Keratinocyte (primary cell): ENCODE results near the gene APBB1IP. TPM values are rescaled to one million over a fixed set of nuclear protein-coding genes. Genes with fewer than 3 reads are reported as not detected.
"Not testable (repeated sequence)": the region's sequence is repeated elsewhere in the genome, so short reads cannot be mapped to it uniquely, and the experiment has no call there.

Experiments used
- DNase-seq: peaks from one replicate; pipeline ENCODE4 v3.0.0-alpha.2; 2011; ENCODE audit warnings: low read depth, missing footprints, low spot score
- FAIRE-seq: peaks from 2 replicates; lab custom pipeline; 2011; peaks lifted over from hg19 to GRCh38; lab: Jason Lieb, UNC
- H2AFZ ChIP-seq: 2 replicates; pipeline ENCODE4 v1.6.0; 2012; ENCODE audit warnings: low read length, control low read depth, inconsistent platforms; ENCODE audit not compliant: control insufficient read depth
- H3K27ac ChIP-seq: 2 replicates; pipeline ENCODE4 v1.5.1; 2011; ENCODE audit warnings: low read length; ENCODE audit not compliant: control insufficient read depth, insufficient read depth
- H3K27me3 ChIP-seq: 3 replicates; pipeline ENCODE4 v1.6.0; 2011; ENCODE audit warnings: low read length; ENCODE audit not compliant: control insufficient read depth, insufficient read depth; ENCODE audit errors: extremely low read depth
- H3K36me3 ChIP-seq, 2 experiments: 2 replicates in 1 of 2; 3 replicates in 1 of 2; pipeline ENCODE4 v1.5.1; 2011; ENCODE audit warnings: low read length in 2 of 2, mild to moderate bottlenecking in 1 of 2; ENCODE audit not compliant: control insufficient read depth in 2 of 2, insufficient read depth in 2 of 2; ENCODE audit errors: extremely low read depth in 1 of 2
- H3K4me1 ChIP-seq: 3 replicates; pipeline ENCODE4 v1.5.1; 2011; ENCODE audit warnings: low read length; ENCODE audit not compliant: control insufficient read depth, insufficient read depth; ENCODE audit errors: extremely low read depth
- H3K4me2 ChIP-seq: 3 replicates; pipeline ENCODE4 v1.6.0; 2011; ENCODE audit warnings: low read depth, low read length; ENCODE audit not compliant: control insufficient read depth, insufficient read depth; ENCODE audit errors: extremely low read depth
- H3K4me3 ChIP-seq, 3 experiments: fragments of 200-600 bp in 1 of 3; sonication (generic) in 1 of 3; 2 replicates in 2 of 3; 3 replicates in 1 of 3; pipeline ENCODE4 v1.5.1; 2011 to 2016; ENCODE audit warnings: low read length in 3 of 3, mild to moderate bottlenecking in 3 of 3, control low read depth in 2 of 3, inconsistent platforms in 1 of 3, low read depth in 1 of 3, mixed read lengths in 1 of 3, mixed run types in 1 of 3, moderate library complexity in 1 of 3; ENCODE audit not compliant: control insufficient read depth in 2 of 3, insufficient read depth in 2 of 3; ENCODE audit errors: extremely low read depth in 1 of 3
- H3K79me2 ChIP-seq: 2 replicates; pipeline ENCODE4 v1.6.0; 2012; ENCODE audit warnings: low read length; ENCODE audit not compliant: control insufficient read depth, insufficient read depth
- H3K9ac ChIP-seq: 3 replicates; pipeline ENCODE4 v1.6.0; 2011; ENCODE audit warnings: low read length; ENCODE audit not compliant: control insufficient read depth, insufficient read depth; ENCODE audit errors: extremely low read depth
- H3K9me1 ChIP-seq: 3 replicates; pipeline ENCODE4 v1.6.0; 2011; ENCODE audit warnings: low read length; ENCODE audit not compliant: control insufficient read depth, insufficient read depth; ENCODE audit errors: extremely low read depth
- H3K9me3 ChIP-seq: 2 replicates; pipeline ENCODE4 v1.5.1; 2012; ENCODE audit warnings: low read depth, low read length; ENCODE audit not compliant: control insufficient read depth
- H4K20me1 ChIP-seq: 3 replicates; pipeline ENCODE4 v1.6.0; 2011; ENCODE audit warnings: low read length; ENCODE audit not compliant: control insufficient read depth, insufficient read depth; ENCODE audit errors: extremely low read depth
- CTCF ChIP-seq, 3 experiments: IDR thresholded peaks in 1 of 3; conservative IDR thresholded peaks in 1 of 3; optimal IDR thresholded peaks in 1 of 3; 2 replicates in 2 of 3; 3 replicates in 1 of 3; pipeline versions ENCODE3 to v1.5.1; 2011; ENCODE audit warnings: low read length in 3 of 3, mild to moderate bottlenecking in 3 of 3, moderate library complexity in 2 of 3, control low read depth in 1 of 3, inconsistent platforms in 1 of 3; ENCODE audit not compliant: insufficient read depth in 2 of 3; ENCODE audit errors: extremely low read depth in 1 of 3
- EZH2 ChIP-seq: IDR thresholded peaks from one replicate; pipeline ENCODE4 v1.6.1; 2012; ENCODE audit warnings: inconsistent platforms, mild to moderate bottlenecking, low read length, moderate library complexity
- dilution Hi-C: fragments of 300-500 bp; cut with MboI; formaldehyde crosslinking; loops from one replicate; pipeline ENCODE4 v1.7.0; 2020; ENCODE audit warnings: low sequenced_read_pairs; ENCODE audit not compliant: extremely low pct_ligation_motif_present
- polyA plus RNA-seq, 5 experiments: library from polyadenylated mRNA; depleted of rRNA in 3 of 5; stranded (reverse) in 3 of 5; stranded (forward) in 1 of 5; unstranded in 1 of 5; fragments of >200 nt; gene quantifications; 1 replicate in 1 of 5; 2 replicates in 3 of 5; 3 replicates in 1 of 5; pipeline versions ENCODE4 v1.2.1 to v1.2.3, GENCODE V29; 2011 to 2012; ENCODE audit warnings: missing spikeins in 2 of 5, low read depth in 1 of 5, low replicate concordance in 1 of 5

The APBB1IP gene
- polyA plus RNA-seq, 1 donor (not counting 4 experiments of a cell fraction or from before 2014, with no cell fraction given): not detected

GRCh38 chr10:26474026-26474425, 35.9 kb downstream of the APBB1IP start:
- TF ChIP-seq EZH2 (no peak), CTCF (optimal IDR thresholded peaks at IDR 0.05 in 1 of 3, IDR thresholded peaks at IDR 0.05 in 1 of 3, conservative IDR thresholded peaks at IDR 0.05 in 1 of 3; ENCODE audit: extremely low read depth in 1 of 3, insufficient read depth in 2 of 3, low read length in 3 of 3) (no peak)
- no peaks in the 10 kb centered on the region for H3K79me2 ChIP-seq
- H2AFZ ChIP-seq: no peak overlapping the region
- H3K9me1 ChIP-seq: no peaks in the 10 kb centered on the region
- no peak overlapping the region for H3K27ac ChIP-seq
- dilution Hi-C loops: no loop called here
- H3K36me3 ChIP-seq: no peaks in the 10 kb centered on the region
- H3K9me3 ChIP-seq: no peaks in the 10 kb centered on the region
- FAIRE-seq: no peak
- no peak overlapping the region for H3K4me3 ChIP-seq
- H4K20me1 ChIP-seq: no peaks in the 10 kb centered on the region
- H3K4me1 ChIP-seq: no peaks in the 10 kb centered on the region
- H3K27me3 ChIP-seq: no peaks in the 10 kb centered on the region
- no peak overlapping the region for H3K4me2 ChIP-seq
- no peak for DNase-seq
- H3K9ac ChIP-seq: no peak overlapping the region

DNA sequence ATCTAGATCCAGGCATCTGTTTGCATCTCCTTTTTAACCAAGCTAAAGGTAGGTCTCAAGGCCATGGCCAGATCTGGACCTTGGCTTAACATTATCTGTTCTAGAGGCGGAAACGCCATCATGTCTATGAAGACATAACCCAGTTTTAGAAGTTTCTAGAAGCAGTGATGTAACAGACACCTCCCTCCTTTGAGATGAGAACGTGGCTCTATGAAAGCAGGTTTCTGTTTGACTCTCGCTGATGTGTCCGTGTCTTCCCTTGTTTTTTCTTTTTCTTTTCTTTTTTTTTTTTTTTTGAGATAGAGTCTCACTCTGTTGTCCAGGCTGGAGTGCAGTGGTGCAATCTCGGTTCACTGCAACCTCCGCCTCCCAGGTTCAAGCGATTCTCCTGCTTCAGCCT, 36.7 kb downstream of the APBB1IP start:
- DNase-seq, H3K36me3 ChIP-seq, FAIRE-seq, H3K79me2 ChIP-seq, H2AFZ ChIP-seq, H3K4me3 ChIP-seq, dilution Hi-C loops, H3K9me1 ChIP-seq, H3K27me3 ChIP-seq, H3K4me2 ChIP-seq, H3K9me3 ChIP-seq, H3K27ac ChIP-seq, H3K9ac ChIP-seq, H4K20me1 ChIP-seq, H3K4me1 ChIP-seq: not testable (repeated sequence)

DNA sequence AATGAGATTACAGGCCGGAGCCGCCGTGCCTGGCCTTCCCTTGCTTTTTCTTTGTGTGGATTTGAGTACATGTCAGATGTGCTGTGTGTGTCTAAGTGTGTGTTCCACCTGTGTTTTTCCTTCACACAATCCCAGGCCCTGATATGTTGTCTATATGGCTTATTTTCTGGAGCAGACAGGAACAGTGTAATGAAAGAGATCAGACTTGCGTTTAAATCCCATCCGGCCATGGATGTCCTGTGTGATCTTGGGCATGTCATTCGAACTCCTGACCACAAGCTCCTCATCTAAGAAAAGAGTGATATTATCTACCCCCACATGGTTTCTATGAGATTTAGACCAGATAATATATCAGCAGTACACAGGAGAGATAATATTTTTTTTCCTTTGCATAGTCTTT, 37.2 kb downstream of the APBB1IP start:
- DNase-seq (no peak), FAIRE-seq (no peak)
- no peaks in the 10 kb centered on the region for H3K4me1 ChIP-seq
- no peak overlapping the region for H3K27ac ChIP-seq
- H3K79me2 ChIP-seq: no peaks in the 10 kb centered on the region
- H3K36me3 ChIP-seq: no peaks in the 10 kb centered on the region
- H3K9me1 ChIP-seq: no peaks in the 10 kb centered on the region
- no peak overlapping the region for H3K4me3 ChIP-seq
- no peak overlapping the region for H3K9ac ChIP-seq
- H3K4me2 ChIP-seq: no peak overlapping the region
- no peaks in the 10 kb centered on the region for H4K20me1 ChIP-seq
- H3K27me3 ChIP-seq: no peaks in the 10 kb centered on the region
- H3K9me3 ChIP-seq: no peaks in the 10 kb centered on the region
- dilution Hi-C loops: no loop called here
- TF ChIP-seq EZH2: no peak
- TF ChIP-seq CTCF (optimal IDR thresholded peaks at IDR 0.05 in 1 of 3, IDR thresholded peaks at IDR 0.05 in 1 of 3, conservative IDR thresholded peaks at IDR 0.05 in 1 of 3; ENCODE audit: extremely low read depth in 1 of 3, insufficient read depth in 2 of 3, low read length in 3 of 3): no peak
- no peak overlapping the region for H2AFZ ChIP-seq
